Esophagus squamous epithelium (tissue), 5 donors: ENCODE results near the gene SAMD14. TPM values are rescaled to one million over a fixed set of nuclear protein-coding genes. Genes with fewer than 3 reads are reported as not detected.

Source experiments
- DNase-seq: peaks from one replicate; lab custom pipeline; 2025; lab: John Stamatoyannopoulos, UW
- H3K27ac ChIP-seq, 4 donors: fragments of 200-600 bp; sonication (generic); one replicate each; pipeline ENCODE4 v1.5.1; 2016 to 2019; ENCODE audit warnings: mild to moderate bottlenecking in 1 of 4
- H3K27me3 ChIP-seq, 4 donors: fragments of 200-600 bp; sonication (generic); 1 replicate in 3 of 4; 2 replicates in 1 of 4; pipeline versions ENCODE4 v1.5.1 to v1.6.0; 2017 to 2021; ENCODE audit warnings: antibody characterized with exemption in 1 of 4
- H3K36me3 ChIP-seq, 3 donors: fragments of 200-600 bp; sonication (generic); one replicate each; pipeline ENCODE4 v1.5.1; 2016 to 2019
- H3K4me1 ChIP-seq, 3 donors: fragments of 200-600 bp; sonication (generic); one replicate each; pipeline ENCODE4 v1.5.1; 2017 to 2019
- H3K4me3 ChIP-seq, 4 donors: fragments of 200-600 bp; sonication (generic); 1 replicate in 3 of 4; 2 replicates in 1 of 4; pipeline ENCODE4 v1.5.1; 2016 to 2019; ENCODE audit warnings: mild to moderate bottlenecking in 2 of 4, moderate library complexity in 1 of 4
- H3K9me3 ChIP-seq, 3 donors: fragments of 200-600 bp; sonication (generic); one replicate each; pipeline ENCODE4 v1.5.1; 2016 to 2019
- POLR2A ChIP-seq, 4 donors: fragments of 450-650 bp; IDR thresholded peaks; one replicate each; pipeline ENCODE4 v1.6.1; 2017; ENCODE audit warnings: antibody characterized with exemption in 4 of 4, mild to moderate bottlenecking in 4 of 4, moderate library complexity in 3 of 4
- WGBS, 2 donors: methylation state at CpG; one replicate each; pipeline ENCODE4 v1.1.5; 2018; 5-methylcytosine and 5-hydroxymethylcytosine counted together
- intact Hi-C: fragments of 100-400 bp; cut with DNase I; formaldehyde crosslinking; loops from one replicate; pipeline ENCODE4 v1.15.0; 2022
- total RNA-seq, 4 donors: library from RNA; depleted of rRNA; stranded (reverse); fragments of >200 nt; gene quantifications; one replicate each; pipeline ENCODE4 v1.1.0, GENCODE V29; 2016
- TF ChIP-seq, protein P1 (sequence below), 6 experiments: fragments of 450-650 bp in 4 of 6; fragments of 200-600 bp in 2 of 6; sonication (generic) in 2 of 6; IDR thresholded peaks; one replicate each; pipeline ENCODE4 v1.5.1; 2016 to 2019; ENCODE audit warnings: antibody characterized with exemption in 6 of 6, mild to moderate bottlenecking in 4 of 6, moderate library complexity in 4 of 6
- donor health status: DM: yes; HTN: yes; CAD: no.

SAMD14 gene
- total RNA-seq, 4 donors from 2014 or later: 0.57 TPM; not detected in 3

DNA sequence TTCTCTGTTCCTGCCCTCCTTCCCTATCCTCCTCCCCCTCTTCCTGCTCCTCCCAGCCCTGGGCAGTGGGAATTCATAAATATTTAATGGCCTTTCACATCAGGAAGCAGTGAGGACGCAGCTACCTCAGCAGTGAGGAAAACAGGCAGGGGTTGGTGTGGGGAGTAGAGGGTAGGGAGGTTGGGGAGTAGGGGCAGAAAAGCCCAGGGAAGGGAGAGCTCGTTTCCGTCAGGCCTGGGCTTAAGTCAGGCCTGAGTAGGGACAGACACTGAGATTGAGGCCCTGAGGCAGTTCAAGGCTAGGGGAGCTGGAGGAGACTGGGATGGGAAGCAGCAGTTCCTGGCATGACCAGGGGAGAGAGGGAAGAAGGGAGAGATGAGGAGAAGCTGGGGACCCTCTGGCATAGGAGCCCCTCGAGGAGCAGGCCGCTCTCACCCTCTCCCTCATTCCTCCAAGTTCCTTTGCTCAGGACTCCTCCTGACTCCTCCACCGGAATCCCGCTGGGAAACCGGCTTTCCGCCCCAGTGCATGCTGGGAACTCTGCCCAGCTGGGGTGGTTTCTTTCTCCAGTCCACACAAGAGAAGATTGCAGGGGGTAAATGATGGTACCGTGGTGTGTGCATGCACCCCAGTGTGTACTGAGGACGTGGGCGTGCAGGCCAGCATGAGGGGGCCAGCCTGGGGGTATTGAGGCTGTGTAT, 6.2 kb downstream of the SAMD14 start:
- Histone ChIP-seq H3K4me3 (no peak overlapping the region), H3K27me3 (peaks cover 0 to 29% (median 2%) of the 10 kb centered on the region in 4 donors), H3K36me3 (no peaks in the 10 kb centered on the region), H3K9me3 (no peaks in the 10 kb centered on the region), H3K4me1 (peaks cover under 1 to 24% (median 5%) of the 10 kb centered on the region in 3 donors), H3K27ac (peak overlapping the region in 3 of 4 donors; percentile 27 to 72 (median 54))
- intact Hi-C loops: no loop called here
- TF ChIP-seq, protein P1, sequence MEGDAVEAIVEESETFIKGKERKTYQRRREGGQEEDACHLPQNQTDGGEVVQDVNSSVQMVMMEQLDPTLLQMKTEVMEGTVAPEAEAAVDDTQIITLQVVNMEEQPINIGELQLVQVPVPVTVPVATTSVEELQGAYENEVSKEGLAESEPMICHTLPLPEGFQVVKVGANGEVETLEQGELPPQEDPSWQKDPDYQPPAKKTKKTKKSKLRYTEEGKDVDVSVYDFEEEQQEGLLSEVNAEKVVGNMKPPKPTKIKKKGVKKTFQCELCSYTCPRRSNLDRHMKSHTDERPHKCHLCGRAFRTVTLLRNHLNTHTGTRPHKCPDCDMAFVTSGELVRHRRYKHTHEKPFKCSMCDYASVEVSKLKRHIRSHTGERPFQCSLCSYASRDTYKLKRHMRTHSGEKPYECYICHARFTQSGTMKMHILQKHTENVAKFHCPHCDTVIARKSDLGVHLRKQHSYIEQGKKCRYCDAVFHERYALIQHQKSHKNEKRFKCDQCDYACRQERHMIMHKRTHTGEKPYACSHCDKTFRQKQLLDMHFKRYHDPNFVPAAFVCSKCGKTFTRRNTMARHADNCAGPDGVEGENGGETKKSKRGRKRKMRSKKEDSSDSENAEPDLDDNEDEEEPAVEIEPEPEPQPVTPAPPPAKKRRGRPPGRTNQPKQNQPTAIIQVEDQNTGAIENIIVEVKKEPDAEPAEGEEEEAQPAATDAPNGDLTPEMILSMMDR (IDR thresholded peaks at IDR 0.05): no peak
- TF ChIP-seq POLR2A (IDR thresholded peaks at IDR 0.05): no peak
- 38 to 56% methylated on average over 9 to 11 of the region's 12 CpGs for WGBS, 2 donors
- no peak for DNase-seq

DNA sequence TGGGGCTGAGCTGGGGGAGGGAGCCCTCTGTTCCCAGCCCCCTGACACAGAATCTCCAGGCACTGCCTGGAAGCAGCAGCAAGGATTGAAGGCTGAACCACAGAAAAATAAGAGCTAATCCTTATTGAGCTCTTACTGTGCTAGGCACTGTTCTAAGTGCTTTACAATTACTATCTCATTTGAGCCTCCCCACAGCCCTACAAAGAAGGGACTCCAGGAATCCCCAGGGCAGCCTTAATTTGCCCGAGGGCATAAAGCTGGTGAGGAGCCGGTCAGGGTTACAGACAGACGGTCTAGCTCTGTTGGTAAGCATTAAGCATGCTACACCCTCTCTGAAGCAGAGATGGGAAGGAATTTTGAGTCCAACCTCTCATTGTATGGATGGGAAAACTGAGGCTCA, 7.0 kb downstream of the SAMD14 start:
- Histone ChIP-seq H3K4me3 (no peak overlapping the region), H3K27ac (no peak overlapping the region), H3K9me3 (no peaks in the 10 kb centered on the region), H3K36me3 (no peaks in the 10 kb centered on the region), H3K27me3 (peaks cover 0 to 28% (median 0%) of the 10 kb centered on the region in 4 donors), H3K4me1 (peaks cover 0 to 19% (median 5%) of the 10 kb centered on the region in 3 donors)
- intact Hi-C loops: no loop called here
- 69 to 90% methylated on average over 3 of the region's 3 CpGs for WGBS, 2 donors
- no peak for DNase-seq
- TF ChIP-seq, protein P1 (IDR thresholded peaks at IDR 0.05): no peak
- TF ChIP-seq POLR2A (IDR thresholded peaks at IDR 0.05): no peak

DNA sequence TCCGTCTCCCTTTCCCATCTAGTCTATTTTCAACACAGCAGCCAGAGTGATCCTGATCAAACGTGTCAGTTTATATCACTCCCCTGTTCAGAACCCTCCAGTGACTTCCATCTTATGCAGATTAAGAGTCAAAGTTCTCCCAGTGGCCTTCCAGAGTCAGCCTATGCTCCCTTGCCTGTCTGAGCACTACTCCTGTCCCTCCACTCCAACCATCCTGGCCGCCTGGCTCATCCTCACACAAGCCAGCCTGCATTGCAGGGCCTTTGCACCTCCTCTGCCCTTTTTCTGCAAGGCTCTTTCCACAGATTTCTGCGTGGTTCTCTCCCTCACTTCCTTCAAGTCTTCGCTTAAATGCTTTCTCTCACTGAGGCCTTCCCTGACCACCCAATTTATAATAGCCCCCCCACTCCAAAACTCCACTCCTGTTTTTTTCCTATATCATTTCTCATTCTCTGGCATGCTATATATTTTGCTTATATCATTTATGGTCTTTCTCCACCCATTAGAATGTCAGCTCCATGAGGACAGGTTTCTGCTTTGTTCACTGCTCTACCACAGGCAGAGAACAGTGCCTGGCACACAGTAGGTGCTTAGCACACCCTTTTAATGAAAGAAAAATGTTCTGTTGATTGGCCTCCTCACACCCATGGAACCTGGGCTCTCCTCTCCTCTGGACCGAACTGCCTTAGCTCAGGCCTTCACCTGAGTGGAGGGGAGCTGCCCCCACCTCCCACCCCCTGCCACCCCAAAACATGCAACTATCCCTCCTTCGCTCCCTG, 9.3 kb downstream of the SAMD14 start:
- no peak for DNase-seq
- Histone ChIP-seq H3K4me3 (no peak overlapping the region), H3K27me3 (peaks cover 0 to 39% (median 0%) of the 10 kb centered on the region in 4 donors), H3K9me3 (no peaks in the 10 kb centered on the region), H3K4me1 (peaks cover 0 to 26% (median 9%) of the 10 kb centered on the region in 3 donors), H3K27ac (no peak overlapping the region), H3K36me3 (no peaks in the 10 kb centered on the region)
- WGBS, 2 donors: 81 to 87% methylated on average over 7 of the region's 7 CpGs
- intact Hi-C loops: no loop called here
- no peak for TF ChIP-seq POLR2A (IDR thresholded peaks at IDR 0.05)
- TF ChIP-seq, protein P1 (IDR thresholded peaks at IDR 0.05): no peak

DNA sequence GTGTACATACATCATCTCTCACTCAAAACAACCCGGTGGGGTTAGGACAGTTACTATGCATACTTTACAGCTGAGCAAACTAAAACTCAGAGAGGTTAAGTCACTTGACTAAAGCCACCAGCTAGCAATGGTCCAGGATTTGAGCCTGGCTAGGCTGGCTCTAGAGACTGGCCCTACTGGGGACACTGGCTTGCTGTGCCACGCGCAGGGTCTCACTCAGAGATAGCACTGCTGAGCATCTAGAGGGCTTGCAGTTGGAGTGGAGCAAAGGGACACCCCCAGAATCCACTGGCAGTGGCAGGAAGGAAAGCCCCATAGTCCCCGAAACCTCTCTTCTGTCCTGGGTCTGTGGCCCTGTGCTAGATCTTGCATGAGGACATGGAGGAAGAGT, 11.1 kb downstream of the SAMD14 start:
- Histone ChIP-seq H3K27ac (no peak overlapping the region), H3K4me1 (peaks cover 0 to 26% (median 6%) of the 10 kb centered on the region in 3 donors), H3K9me3 (no peaks in the 10 kb centered on the region), H3K36me3 (no peaks in the 10 kb centered on the region), H3K4me3 (no peak overlapping the region), H3K27me3 (peaks cover 0 to 44% (median 0%) of the 10 kb centered on the region in 4 donors)
- intact Hi-C loops: no loop called here
- 77 to 85% methylated on average over 3 to 4 of the region's 4 CpGs for WGBS, 2 donors
- TF ChIP-seq, protein P1 (IDR thresholded peaks at IDR 0.05): no peak
- TF ChIP-seq POLR2A (IDR thresholded peaks at IDR 0.05): no peak
- no peak for DNase-seq
